GM21576 (cell line): ENCODE measurements around the gene KRTAP2-3.
"Not testable (repeated sequence)": the region's sequence is repeated elsewhere in the genome, so short reads cannot be mapped to it uniquely, and the experiment has no call there.

Experiments used
- ATAC-seq: cut with Tn5 transposase; IDR thresholded peaks from one replicate; pipeline ENCODE4 v1.9.1; 2021; ENCODE audit warnings: mild to moderate bottlenecking, moderate library complexity; ENCODE audit not compliant: unreplicated experiment

The KRTAP2-3 gene

DNA sequence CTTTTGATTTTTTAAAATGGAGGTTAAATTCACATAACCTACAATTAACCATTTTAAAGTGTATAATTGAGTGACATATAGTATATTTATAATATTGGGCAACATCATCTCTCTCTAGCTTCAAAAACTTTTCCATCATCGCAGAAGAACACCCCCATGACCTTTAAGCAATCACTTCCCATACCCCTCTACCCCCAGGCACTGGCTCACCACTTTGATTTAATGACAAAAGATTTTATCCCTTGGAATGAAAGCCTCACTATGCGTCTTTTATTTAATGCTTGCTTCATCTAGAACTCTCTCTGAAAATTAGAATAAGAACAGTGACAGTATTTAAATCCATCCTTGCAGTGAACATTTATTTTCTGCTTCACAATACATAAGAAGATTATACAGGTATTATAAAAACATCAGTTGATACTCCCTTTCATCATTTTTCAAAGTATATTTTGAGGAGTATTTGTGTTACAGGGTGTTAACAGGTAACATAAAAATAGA lies 22.0 kb downstream of the KRTAP2-3 start:
- no peak for ATAC-seq

DNA sequence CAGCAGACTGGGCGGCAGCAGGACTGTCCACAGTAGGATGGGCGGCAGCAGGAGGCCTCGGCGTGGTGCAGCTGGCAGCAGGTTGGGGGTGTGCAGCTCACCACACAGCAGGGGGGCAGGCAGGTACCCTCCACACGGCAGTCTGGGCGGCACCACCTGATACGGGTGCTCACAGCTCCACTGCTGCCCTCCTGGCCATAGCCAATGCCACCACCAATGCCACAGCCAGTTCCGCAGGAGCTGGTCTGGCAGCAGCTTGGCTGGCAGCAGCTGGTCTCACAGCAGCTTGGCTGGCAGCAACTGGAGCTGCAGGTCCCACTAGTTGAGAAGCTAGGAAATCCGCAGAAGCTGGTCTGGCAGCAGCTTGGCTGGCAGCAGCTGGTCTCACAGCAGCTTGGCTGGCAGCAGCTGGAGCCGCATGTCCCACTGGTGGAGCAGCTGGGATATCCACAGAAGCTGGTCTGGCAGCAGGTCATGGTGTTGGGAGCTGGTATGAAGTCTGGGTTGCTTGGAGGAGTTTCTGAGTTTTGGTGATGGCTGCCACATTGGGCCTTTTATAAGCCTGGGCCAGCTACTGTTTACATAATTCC lies 25.5 kb downstream of the KRTAP2-3 start, which contains the start of gene KRTAP1-3:
KRTAP1-3 (minus strand) TSS at position 529 of the 590 bp plus-strand sequence; CDS start at position 476, 53 bp downstream.
- ATAC-seq = not testable (repeated sequence)

DNA sequence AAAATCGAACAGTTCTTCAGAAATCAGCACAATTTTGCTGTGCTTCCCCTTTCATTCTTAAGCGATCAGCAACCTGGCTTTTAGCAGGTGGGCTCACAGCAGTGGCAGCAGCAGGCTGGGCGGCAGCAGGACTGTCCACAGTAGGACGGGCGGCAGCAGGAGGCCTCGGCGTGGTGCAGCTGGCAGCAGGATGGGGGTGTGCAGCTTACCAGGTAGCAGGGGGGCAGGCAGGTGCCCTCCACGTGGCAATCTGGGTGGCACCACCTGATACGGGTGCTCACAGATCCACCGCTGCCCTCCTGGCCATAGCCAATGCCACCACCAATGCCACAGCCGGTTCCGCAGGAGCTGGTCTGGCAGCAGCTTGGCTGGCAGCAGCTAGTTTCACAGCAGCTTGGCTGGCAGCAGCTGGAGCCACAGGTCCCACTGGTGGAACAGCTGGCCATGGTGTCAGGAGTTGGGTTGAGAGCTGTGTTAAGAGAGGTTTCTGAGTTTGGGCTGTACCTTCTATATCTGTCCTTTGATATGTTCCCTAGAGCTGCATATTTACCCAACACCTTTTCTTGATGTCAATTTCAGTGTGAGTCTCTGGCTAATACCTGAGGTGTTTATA lies 30.2 kb downstream of the KRTAP2-3 start, which contains the start of gene KRTAP1-4:
KRTAP1-4 (minus strand) TSS at position 563 of the 613 bp plus-strand sequence; CDS start at position 446, 117 bp downstream.
- ATAC-seq = no peak

DNA sequence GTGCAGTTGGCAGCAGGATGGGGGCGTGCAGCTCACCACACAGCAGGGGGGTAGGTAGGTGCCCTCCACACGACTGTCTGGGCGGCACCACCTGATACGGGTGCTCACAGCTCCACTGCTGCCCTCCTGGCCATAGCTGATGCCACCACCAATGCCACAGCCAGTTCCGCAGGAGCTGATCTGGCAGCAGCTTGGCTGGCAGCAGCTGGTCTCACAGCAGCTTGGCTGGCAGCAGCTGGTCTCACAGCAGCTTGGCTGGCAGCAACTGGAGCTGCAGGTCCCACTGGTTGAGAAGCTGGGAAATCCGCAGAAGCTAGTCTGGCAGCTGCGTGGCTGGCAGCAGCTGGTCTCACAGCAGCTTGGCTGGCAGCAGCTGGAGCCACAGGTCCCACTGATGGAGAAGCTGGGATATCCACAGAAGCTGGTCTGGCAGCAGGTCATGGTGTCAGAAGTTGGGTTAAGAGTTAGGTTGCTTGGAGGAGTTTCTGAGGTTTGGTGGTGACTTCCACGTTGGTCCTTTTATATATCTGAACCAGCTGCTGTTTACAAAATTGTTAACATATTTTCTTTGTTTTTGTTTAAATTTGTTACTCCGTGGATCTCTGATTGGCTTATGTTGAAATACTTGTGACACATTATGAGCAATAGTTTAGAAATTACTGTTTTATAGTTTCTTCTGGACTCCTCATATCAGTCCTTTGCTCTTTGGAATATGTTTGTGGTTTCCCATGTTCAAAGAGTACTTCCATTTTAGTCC lies 33.0 kb downstream of the KRTAP2-3 start, which contains the start of gene KRTAP1-5:
KRTAP1-5 (minus strand) TSS at position 494 of the 757 bp plus-strand sequence; CDS start at position 441, 53 bp downstream.
- no peak for ATAC-seq

DNA sequence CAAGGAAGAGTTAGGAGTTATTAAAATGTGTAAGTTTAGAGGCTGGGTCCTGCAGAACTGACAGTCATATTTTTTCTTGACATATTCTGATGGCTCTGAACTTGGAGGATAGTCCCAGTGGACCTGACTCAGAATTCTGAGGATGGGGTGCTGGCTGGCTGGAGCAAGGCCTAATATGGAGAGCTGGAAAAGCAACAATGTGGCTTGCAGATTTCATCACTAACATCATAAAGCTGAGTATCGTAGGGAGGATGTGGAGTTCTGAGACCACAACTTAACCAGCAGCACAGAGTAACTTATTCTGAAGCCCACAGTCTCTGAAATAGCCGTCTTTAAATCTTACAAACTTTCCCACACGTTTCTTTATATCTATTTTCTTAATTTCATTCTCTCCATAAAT lies 35.2 kb downstream of the KRTAP2-3 start:
- no peak for ATAC-seq

DNA sequence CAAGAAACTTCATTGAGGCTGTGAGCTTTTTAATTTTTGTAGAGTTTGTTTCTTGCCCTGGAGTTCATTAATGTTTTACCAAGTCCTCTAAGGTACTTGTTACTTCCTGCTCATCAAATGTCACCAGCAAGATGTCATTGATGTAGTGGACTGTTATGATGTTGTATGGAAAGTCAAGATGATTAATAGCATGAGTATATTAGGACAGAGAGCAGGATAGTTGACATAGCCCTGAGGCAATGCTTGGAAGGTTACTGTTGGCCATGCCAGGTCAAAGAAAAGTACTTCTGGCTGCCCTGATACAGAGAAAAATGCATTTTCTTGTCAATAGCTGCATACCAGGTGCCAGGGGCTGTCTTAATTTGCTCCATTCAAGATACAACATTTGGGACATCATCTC lies 39.6 kb downstream of the KRTAP2-3 start:
- ATAC-seq = no peak

DNA sequence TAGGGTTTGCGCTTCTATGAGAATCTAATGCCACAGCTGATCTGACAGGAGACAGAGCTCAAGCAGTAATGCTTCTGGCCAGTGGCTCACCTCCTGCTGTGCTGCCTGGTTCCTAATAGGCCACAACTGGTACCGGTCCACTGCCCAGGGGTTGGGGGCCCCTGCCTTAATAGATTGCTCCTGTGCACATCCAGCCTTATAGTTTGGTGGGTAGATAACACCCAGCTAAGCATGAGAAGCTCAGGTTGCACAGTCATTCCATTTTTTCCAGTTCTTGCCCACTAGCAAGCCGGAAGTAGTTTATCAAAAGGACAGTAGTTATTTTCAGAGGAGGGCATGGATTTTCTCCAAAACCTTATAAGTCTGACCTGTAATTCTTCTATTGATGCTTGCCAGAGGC lies 40.5 kb downstream of the KRTAP2-3 start:
- ATAC-seq = no peak

DNA sequence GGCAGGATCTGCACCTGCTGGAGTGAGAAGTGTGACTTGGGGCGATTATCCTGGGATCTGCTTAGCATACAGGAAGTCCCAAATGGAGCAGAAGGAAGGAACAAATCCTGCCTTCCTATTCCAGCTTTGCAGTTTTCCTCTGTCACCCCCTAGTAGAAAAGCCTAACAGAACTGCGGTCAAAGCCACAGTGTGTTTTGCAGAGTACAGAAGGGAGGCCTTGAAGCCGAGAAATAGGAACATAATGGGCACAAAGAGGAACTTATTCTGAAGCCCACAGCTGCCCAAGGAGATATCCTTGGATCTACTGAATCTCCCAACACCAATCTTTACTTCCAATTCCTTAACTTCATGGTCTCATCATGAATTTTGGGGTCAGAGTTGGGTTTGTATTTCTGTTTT lies 41.4 kb downstream of the KRTAP2-3 start:
- ATAC-seq = no peak

DNA sequence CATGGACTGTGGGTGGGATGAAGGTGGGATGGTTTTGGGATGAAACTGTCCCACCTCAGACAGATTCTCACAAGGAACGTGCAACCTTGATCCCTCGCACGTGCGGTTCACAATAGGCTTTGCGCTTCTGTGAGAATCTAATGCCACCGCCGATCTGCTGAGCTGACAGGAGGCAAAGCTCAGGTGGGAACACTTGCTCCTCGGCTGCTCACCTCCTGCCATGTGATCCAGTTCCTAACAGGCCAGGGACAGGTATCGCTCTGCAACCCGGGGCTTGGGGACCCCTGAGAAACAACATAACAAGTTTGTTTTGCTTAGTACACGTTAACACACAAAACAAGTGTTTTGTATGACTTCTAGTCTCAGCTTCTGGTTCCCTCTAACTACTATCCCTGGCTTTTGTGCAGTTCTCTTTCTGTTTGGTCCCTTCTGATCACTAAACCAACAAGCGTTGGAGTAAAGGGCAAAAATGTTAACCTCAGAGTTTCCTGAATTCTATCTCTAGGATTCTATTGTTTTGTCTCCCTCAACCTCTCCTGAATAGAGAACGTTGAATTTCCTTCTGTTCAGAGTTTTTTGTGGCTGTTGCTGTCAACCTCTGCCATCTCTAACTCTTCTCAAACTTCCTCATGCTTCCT lies 43.2 kb downstream of the KRTAP2-3 start:
- no peak for ATAC-seq

DNA sequence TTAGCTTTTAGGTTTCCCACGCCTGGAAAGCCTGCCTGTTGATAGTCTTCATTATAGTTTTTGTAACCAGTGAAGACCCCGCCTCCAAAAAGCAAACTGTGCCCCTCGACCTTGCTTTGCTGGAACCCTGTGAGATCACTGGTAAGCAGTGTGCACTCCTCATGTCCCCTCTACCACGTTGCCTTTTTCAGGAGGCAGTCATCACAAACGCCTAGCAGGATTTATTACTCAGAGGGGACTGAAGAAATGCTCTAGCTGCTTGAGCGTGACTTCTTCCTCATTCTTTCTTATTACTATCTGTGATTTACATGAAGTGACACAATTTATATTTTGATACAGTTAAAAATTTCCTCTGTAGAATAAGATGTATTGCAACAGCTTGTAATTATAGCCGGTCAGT lies 44.5 kb downstream of the KRTAP2-3 start:
- no peak for ATAC-seq

DNA sequence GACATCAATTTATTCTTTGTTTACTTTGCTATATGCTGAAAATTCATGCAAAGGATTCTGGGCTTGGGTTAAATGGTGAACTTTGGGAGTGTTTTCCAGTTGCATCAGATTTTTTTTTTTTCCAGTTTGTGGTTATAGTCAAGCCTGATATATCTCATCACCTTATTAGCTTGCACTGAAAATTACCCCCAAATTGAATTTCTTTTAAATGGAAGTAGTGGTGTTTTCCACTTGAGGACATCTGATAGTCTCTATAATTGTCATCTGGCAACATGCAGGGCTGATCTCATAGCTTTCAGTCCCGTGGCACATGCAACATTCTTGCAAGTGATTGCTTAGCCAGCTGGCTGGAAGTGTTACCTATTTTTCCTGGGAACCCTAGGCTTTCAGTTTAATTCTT lies 46.3 kb downstream of the KRTAP2-3 start:
- no peak for ATAC-seq

DNA sequence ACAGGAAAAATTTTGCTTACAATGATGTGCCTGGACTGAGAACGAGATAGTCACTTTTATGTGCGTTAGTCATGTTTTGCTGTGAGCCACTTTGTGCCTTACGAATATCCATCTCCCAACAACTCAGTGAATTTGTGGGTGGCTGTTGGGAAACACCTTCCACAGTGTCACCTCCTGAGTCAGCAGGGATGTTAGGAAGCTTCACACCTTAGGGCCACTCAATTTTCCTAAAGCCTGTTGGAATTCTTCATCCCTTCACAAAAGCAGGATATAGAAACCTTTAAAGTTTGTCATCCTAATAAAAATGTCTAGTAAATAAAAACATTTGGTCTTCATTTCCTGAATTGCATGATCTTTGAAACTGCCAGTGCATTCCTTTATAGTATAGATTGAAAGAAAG lies 46.7 kb downstream of the KRTAP2-3 start:
- no peak for ATAC-seq

DNA sequence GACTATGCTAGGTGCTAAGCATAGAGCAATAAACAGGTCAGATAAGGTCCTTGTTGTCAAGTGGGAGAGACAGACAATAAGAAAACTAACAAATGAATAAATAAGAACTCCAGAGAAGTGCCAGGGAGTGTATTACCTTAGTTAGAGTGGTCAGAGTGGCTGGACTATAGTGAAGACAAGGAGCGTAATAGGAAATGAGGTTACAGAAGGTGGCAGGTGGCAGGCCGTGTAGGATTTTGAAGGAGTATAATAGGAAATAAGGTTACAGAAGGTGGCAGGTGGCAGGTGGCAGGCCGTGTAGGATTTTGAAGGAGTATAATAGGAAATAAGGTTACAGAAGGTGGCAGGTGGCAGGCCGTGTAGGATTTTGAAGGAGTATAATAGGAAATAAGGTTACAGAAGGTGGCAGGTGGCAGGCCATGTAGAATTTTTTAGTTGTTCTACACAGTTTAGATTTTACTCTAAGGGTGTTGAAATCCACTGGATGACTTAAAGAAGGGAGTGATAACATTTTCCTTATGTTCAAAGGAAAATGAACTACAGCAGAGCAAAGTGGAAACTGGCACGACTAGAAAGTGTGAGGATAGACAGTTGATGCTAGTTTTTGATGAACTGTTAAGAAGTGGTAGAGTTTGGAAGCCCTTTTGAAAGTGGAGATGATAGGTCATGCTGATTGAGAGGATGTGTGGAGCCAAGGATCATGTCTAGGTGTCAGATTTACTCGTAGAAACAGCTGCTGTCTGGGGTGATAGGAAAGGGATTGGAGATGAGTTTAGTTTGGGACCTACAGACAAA lies 47.4 kb downstream of the KRTAP2-3 start:
- no peak for ATAC-seq

DNA sequence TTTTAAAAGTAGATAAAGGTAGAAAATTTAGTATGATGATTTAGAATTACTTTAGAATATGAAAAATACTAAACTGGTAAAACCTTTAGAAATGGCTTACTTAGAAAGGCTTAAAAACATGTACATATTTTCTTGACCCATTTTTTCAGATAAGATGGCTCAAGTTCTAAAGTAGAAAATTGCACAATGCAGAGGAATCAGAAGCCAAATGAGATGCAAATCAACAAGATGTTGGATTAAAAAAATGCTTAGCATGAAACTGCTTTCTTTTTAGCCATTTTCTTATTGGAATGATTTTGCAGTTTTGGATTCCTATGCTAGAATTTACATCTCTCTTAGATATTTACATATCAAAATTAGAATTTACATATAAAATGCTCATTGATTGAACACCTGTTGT lies 49.5 kb downstream of the KRTAP2-3 start:
- no peak for ATAC-seq

DNA sequence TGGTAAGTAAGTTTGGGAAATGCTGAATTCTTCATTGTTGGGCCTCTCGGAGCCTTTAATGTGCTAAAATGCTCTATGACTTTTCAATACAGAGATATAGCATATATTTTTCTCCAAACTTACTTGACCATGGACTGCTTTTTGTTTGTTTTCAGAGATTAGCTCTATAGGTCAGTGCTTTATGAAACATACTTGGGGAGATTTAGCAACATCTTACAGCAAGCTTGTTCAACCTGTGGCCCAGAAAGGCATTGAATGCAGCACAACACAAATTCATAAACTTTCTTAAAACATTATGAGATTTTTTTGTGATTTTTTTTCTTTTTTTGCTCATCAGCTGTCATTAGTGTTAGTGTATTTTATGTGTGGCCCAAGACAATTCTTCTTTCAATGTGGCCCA lies 50.0 kb downstream of the KRTAP2-3 start:
- no peak for ATAC-seq

DNA sequence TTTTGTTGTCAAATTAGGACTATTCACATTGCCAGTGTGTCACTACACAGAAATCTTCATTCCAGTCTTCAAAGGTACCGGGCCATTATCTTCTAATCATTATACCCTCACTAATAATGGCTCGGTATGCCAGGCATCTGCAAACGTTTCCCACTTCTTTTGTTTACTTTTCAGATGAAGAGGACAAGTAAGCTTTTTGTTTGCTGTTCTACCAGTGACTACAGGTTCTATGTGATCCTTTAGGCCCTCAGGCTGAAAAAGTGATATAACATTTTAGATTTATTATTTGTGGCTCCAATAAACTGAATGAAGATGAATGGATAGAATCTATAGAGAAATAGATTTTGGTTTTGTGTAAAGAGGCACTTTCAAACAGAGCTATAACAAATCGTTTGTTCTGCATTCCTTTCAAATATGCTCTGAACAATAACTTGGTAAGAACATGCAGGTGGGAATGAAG lies 50.6 kb downstream of the KRTAP2-3 start:
- ATAC-seq = no peak
